ENCODE results near the gene TMUB1.
"Not testable (repeated sequence)": the region's sequence is repeated elsewhere in the genome, so short reads cannot be mapped to it uniquely, and the experiment has no call there.

TMUB1 gene

GRCh38 chr7:151056283-151056665 lies 27.0 kb downstream of the TMUB1 start:
- Mint-ChIP-seq H3K27me3 (no peaks in the 10 kb centered on the region), H3K4me3 (peak overlapping the region; percentile 90), H3K4me1 (peaks cover 35% of the 10 kb centered on the region), H3K9me3 (no peaks in the 10 kb centered on the region), H3K27ac (no peak overlapping the region), H3K36me3 (ENCODE audit: low read depth) (no peaks in the 10 kb centered on the region)
- DNase-seq (no peak), ATAC-seq (no peak)

GRCh38 chr7:151053751-151054150 lies 29.5 kb downstream of the TMUB1 start:
- no peak overlapping the region for H3K27ac Mint-ChIP-seq
- DNase-seq (no peak), ATAC-seq (no peak)
- no peak overlapping the region for H3K4me3 Mint-ChIP-seq
- no peaks in the 10 kb centered on the region for H3K36me3 Mint-ChIP-seq (ENCODE audit: low read depth)
- H3K4me1 Mint-ChIP-seq: peaks cover 20% of the 10 kb centered on the region
- H3K9me3 Mint-ChIP-seq: no peaks in the 10 kb centered on the region
- H3K27me3 Mint-ChIP-seq: peaks cover 2% of the 10 kb centered on the region

DNA sequence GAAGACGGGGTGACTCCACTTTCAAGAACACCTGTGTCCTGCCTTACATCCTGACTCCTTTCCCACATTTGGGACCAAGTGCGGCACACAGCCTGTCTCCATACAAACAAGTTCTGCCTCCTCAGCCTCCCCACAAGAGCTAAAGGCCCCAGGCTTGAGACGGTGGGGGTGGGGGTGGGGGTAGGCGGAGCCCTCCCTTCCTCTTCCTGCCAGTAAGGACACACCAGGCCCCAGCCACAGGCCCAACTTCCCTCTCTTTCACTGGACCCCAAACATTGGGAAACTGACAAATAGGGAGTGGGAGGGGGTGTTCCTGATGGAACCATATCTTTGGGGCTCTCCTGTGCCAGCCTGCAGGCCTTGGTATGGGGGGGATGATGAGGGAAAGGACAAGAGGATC lies 30.2 kb downstream of the TMUB1 start:
- peaks cover 2% of the 10 kb centered on the region for H3K27me3 Mint-ChIP-seq
- H3K4me1 Mint-ChIP-seq: peaks cover 15% of the 10 kb centered on the region
- no peaks in the 10 kb centered on the region for H3K9me3 Mint-ChIP-seq
- no peak overlapping the region for H3K27ac Mint-ChIP-seq
- ATAC-seq (no peak), DNase-seq (no peak)
- no peak overlapping the region for H3K4me3 Mint-ChIP-seq
- no peaks in the 10 kb centered on the region for H3K36me3 Mint-ChIP-seq (ENCODE audit: low read depth)

DNA sequence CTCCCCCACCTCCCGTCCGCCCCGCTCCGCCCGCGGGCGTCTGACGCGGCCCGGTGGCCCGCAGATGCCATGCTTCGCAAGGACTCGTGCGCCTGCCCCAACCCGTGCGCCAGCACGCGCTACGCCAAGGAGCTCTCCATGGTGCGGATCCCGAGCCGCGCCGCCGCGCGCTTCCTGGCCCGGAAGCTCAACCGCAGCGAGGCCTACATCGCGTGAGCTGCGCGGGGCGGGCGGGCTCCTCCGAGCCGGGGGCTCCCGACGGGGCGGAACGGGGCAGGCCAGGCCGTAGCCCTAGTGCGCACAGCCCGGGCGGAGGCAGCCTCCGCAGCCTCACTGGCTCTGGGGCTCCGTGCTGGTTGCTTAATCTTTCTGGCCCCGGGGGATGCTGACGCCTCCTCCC lies 32.2 kb downstream of the TMUB1 start:
- Mint-ChIP-seq H3K4me1 (peaks cover 2% of the 10 kb centered on the region), H3K4me3 (no peak overlapping the region), H3K36me3 (ENCODE audit: low read depth) (no peaks in the 10 kb centered on the region), H3K27ac (no peak overlapping the region), H3K9me3 (no peaks in the 10 kb centered on the region), H3K27me3 (peaks cover 2% of the 10 kb centered on the region)
- DNase-seq: peak; percentile 53
- ATAC-seq: peak; percentile 52

DNA sequence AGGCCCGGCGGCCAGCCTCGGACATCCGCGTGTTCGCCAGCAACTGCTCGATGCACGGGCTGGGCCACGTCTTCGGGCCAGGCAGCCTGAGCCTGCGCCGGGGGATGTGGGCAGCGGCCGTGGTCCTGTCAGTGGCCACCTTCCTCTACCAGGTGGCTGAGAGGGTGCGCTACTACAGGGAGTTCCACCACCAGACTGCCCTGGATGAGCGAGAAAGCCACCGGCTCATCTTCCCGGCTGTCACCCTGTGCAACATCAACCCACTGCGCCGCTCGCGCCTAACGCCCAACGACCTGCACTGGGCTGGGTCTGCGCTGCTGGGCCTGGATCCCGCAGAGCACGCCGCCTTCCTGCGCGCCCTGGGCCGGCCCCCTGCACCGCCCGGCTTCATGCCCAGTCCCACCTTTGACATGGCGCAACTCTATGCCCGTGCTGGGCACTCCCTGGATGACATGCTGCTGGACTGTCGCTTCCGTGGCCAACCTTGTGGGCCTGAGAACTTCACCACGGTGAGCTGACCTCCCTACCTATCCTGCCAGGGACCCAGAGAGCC lies 34.3 kb downstream of the TMUB1 start:
- H3K36me3 Mint-ChIP-seq (ENCODE audit: low read depth): no peaks in the 10 kb centered on the region
- ATAC-seq: no peak
- no peaks in the 10 kb centered on the region for H3K9me3 Mint-ChIP-seq
- peaks cover 2% of the 10 kb centered on the region for H3K27me3 Mint-ChIP-seq
- peaks cover 2% of the 10 kb centered on the region for H3K4me1 Mint-ChIP-seq
- H3K4me3 Mint-ChIP-seq: no peak overlapping the region
- H3K27ac Mint-ChIP-seq: no peak overlapping the region
- no peak for DNase-seq

GRCh38 chr7:151047976-151048815 lies 35.1 kb downstream of the TMUB1 start, which contains the start of gene ASIC3:
Gene ASIC3, plus strand, starts transcription at chr7:151048531. Its CDS starts 355 bp downstream, at chr7:151048886.
- H3K27ac Mint-ChIP-seq: no peak within 1 kb of the TSS
- H3K27me3 Mint-ChIP-seq: peaks cover 2% of the 10 kb centered on the region
- ATAC-seq: no peak
- peaks cover 2% of the 10 kb centered on the region for H3K4me1 Mint-ChIP-seq
- no peaks in the 10 kb centered on the region for H3K9me3 Mint-ChIP-seq
- H3K4me3 Mint-ChIP-seq: no peak within 1 kb of the TSS
- H3K36me3 Mint-ChIP-seq (ENCODE audit: low read depth): no peaks in the 10 kb centered on the region
- no peak for DNase-seq

GRCh38 chr7:151046603-151047573 lies 36.4 kb downstream of the TMUB1 start:
- DNase-seq (no peak), ATAC-seq (no peak)
- H3K9me3 Mint-ChIP-seq: no peaks in the 10 kb centered on the region
- H3K27me3 Mint-ChIP-seq: peaks cover 2% of the 10 kb centered on the region
- H3K36me3 Mint-ChIP-seq (ENCODE audit: low read depth): no peaks in the 10 kb centered on the region
- no peak overlapping the region for H3K4me3 Mint-ChIP-seq
- H3K27ac Mint-ChIP-seq: no peak overlapping the region
- no peaks in the 10 kb centered on the region for H3K4me1 Mint-ChIP-seq

DNA sequence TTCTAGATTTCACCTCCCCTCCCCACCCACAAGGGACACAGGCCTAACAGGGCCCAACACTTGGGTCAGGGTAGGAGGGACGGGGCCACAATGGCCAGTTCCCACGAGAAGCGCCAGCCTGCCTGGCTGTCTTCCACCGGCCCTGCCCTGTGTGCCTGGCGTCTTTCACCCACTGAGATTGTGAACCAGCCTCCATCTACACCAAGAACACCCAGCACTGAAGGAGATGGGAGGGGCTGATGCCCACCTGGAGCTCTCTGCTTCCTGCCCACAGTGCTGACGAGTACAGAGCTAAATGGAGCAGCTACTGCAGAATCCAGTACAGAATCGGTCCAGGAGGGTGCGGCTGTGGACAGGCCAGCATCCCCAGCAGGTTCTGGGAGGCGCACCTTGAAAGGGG lies 37.3 kb downstream of the TMUB1 start:
- ATAC-seq (no peak), DNase-seq (no peak)
- no peaks in the 10 kb centered on the region for H3K36me3 Mint-ChIP-seq (ENCODE audit: low read depth)
- no peak overlapping the region for H3K27ac Mint-ChIP-seq
- H3K27me3 Mint-ChIP-seq: peaks cover 2% of the 10 kb centered on the region
- peaks cover 2% of the 10 kb centered on the region for H3K4me1 Mint-ChIP-seq
- H3K9me3 Mint-ChIP-seq: no peaks in the 10 kb centered on the region
- H3K4me3 Mint-ChIP-seq: no peak overlapping the region

DNA sequence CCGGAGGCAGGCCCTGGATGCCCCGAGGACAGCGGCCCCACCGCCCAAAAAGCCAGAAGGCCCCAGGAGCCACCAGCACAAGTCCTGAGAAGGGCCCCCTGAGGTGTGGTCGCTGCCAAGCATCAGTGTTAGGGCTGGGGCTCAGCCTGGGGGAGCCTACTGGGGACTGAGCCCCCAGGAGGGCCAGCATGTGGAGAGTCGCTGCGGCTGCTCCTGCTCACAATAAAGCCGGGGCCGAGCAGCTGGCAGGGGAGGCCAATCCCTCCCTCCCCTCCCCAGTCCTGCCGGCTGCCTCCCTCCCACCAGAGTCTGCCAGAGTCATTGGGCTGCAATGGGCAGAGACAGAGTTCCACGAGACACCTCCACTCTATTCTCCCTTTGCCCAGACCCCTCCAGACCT lies 38.0 kb downstream of the TMUB1 start:
- Mint-ChIP-seq H3K36me3 (ENCODE audit: low read depth) (no peaks in the 10 kb centered on the region), H3K27ac (no peak overlapping the region), H3K4me3 (no peak overlapping the region), H3K27me3 (no peaks in the 10 kb centered on the region), H3K9me3 (no peaks in the 10 kb centered on the region), H3K4me1 (peaks cover 4% of the 10 kb centered on the region)
- no peak for ATAC-seq
- DNase-seq: no peak

GRCh38 chr7:151043959-151044358 lies 39.3 kb downstream of the TMUB1 start:
- no peaks in the 10 kb centered on the region for H3K9me3 Mint-ChIP-seq
- DNase-seq: no peak
- H3K4me1 Mint-ChIP-seq: peaks cover 17% of the 10 kb centered on the region
- no peaks in the 10 kb centered on the region for H3K36me3 Mint-ChIP-seq (ENCODE audit: low read depth)
- no peaks in the 10 kb centered on the region for H3K27me3 Mint-ChIP-seq
- no peak overlapping the region for H3K4me3 Mint-ChIP-seq
- ATAC-seq: no peak
- no peak overlapping the region for H3K27ac Mint-ChIP-seq

DNA sequence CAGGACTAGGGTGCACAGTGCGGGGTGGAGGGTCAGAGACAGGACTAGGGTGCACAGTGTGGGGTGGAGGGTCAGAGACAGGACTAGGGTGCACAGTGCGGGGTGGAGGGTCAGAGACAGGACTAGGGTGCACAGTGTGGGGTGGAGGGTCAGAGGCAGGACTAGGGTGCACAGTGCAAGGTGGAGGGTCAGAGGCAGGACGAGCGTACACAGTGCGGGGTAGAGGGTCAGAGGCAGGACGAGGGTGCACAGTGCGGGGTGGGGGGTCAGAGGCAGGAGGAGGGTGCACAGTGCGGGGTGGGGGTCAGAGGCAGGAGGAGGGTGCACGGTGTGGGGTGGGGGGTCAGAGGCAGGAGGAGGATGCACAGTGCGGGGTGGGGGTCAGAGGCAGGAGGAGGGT lies 39.8 kb downstream of the TMUB1 start:
- H3K36me3 Mint-ChIP-seq (ENCODE audit: low read depth); H3K27me3 Mint-ChIP-seq; ATAC-seq; DNase-seq; H3K27ac Mint-ChIP-seq; H3K4me3 Mint-ChIP-seq; H3K9me3 Mint-ChIP-seq: not testable (repeated sequence)
- peaks cover 22% of the 10 kb centered on the region for H3K4me1 Mint-ChIP-seq

- no peak for DNase-seq
- Mint-ChIP-seq H3K27me3 (no peaks in the 10 kb centered on the region), H3K4me3 (no peak overlapping the region), H3K9me3 (no peaks in the 10 kb centered on the region), H3K4me1 (peaks cover 25% of the 10 kb centered on the region), H3K36me3 (ENCODE audit: low read depth) (peaks cover 2% of the 10 kb centered on the region), H3K27ac (no peak overlapping the region)
- no peak for ATAC-seq
Observed at GRCh38 chr7:151040616-151041375, 42.5 kb downstream of the TMUB1 start.

- no peak for DNase-seq
- no peak overlapping the region for H3K4me3 Mint-ChIP-seq
- H3K4me1 Mint-ChIP-seq: peaks cover 25% of the 10 kb centered on the region
- no peaks in the 10 kb centered on the region for H3K9me3 Mint-ChIP-seq
- no peaks in the 10 kb centered on the region for H3K27me3 Mint-ChIP-seq
- H3K27ac Mint-ChIP-seq: peak overlapping the region; percentile 84
- ATAC-seq: no peak
- peaks cover 2% of the 10 kb centered on the region for H3K36me3 Mint-ChIP-seq (ENCODE audit: low read depth)
Observed at GRCh38 chr7:151039850-151040548, 43.3 kb downstream of the TMUB1 start.
